IMR-90 (cell line): ENCODE data around the gene MTF2. TPM values are rescaled to one million over a fixed set of nuclear protein-coding genes. Genes with fewer than 3 reads are reported as not detected.

Source experiments
- ATAC-seq: fragments of 200-7000 bp; cut with Tn5 transposase; 2 replicates; pipeline ENCODE4 v1.9.1; 2020; ENCODE audit warnings: low read depth, mild to moderate bottlenecking, moderate library complexity
- BruUV-seq: library from RNA; stranded (reverse); fragments of 400-500 nt; replicated peaks from 2 replicates; lab custom pipeline; 2021; lab: Mats Ljungman, UMichigan
- CTCF ChIA-PET: fragments of 300-600 bp; formaldehyde crosslinking; extraction: SDS; loops from one replicate; lab custom pipeline; 2021; ENCODE audit warnings: antibody characterized with exemption; lab: Yijun Ruan, JAX
- POLR2A ChIA-PET: fragments of 300-600 bp; sonication (Branson Sonifier 250); formaldehyde crosslinking; loops from one replicate; lab custom pipeline; 2022; ENCODE audit warnings: antibody characterized with exemption; ENCODE audit not compliant: unreplicated experiment; lab: Charles Lee
- DNase-seq: peaks from one replicate; pipeline ENCODE4 v3.0.0; 2013
- H2AFZ ChIP-seq: replicated peaks from 2 replicates; pipeline ENCODE3; 2013; ENCODE audit warnings: low read length, mild to moderate bottlenecking; ENCODE audit not compliant: poor library complexity
- H2AK5ac ChIP-seq: 2 replicates; pipeline ENCODE4 v1.6.1; 2013; ENCODE audit warnings: low read depth, low read length, inconsistent platforms
- H2AK9ac ChIP-seq: replicated peaks from 2 replicates; pipeline ENCODE3; 2013; ENCODE audit warnings: mild to moderate bottlenecking, low read depth, low read length, moderate library complexity; ENCODE audit not compliant: poor library complexity
- H2BK120ac ChIP-seq: 2 replicates; pipeline ENCODE4 v1.6.1; 2013; ENCODE audit warnings: low read depth, low read length, inconsistent platforms
- H2BK15ac ChIP-seq: 3 replicates; pipeline ENCODE4 v1.6.1; 2013; ENCODE audit warnings: low read depth, low read length, inconsistent platforms
- H2BK20ac ChIP-seq: 2 replicates; pipeline ENCODE4 v1.6.1; 2013; ENCODE audit warnings: low read depth, mild to moderate bottlenecking, inconsistent platforms, low read length, moderate library complexity
- H2BK5ac ChIP-seq: 2 replicates; pipeline ENCODE4 v1.6.1; 2013; ENCODE audit warnings: mild to moderate bottlenecking, low read depth, low read length, inconsistent platforms; ENCODE audit not compliant: poor library complexity, severe bottlenecking
- H3K14ac ChIP-seq: replicated peaks from 2 replicates; pipeline ENCODE4 v1.6.1; 2013; ENCODE audit warnings: low read depth, low read length, inconsistent platforms
- H3K18ac ChIP-seq: 2 replicates; pipeline ENCODE4 v1.6.1; 2013; ENCODE audit warnings: low read depth, low read length, control low read depth
- H3K23ac ChIP-seq: 2 replicates; pipeline ENCODE4 v1.6.1; 2013; ENCODE audit warnings: low read depth, low read length, inconsistent platforms
- H3K27ac ChIP-seq: 2 replicates; pipeline ENCODE4 v1.5.1; 2013; ENCODE audit warnings: mild to moderate bottlenecking, control low read depth, low read length; ENCODE audit not compliant: insufficient read depth
- H3K27me3 ChIP-seq: 2 replicates; pipeline ENCODE4 v1.6.1; 2013; ENCODE audit warnings: low read length; ENCODE audit not compliant: control insufficient read depth, insufficient read depth
- H3K36me3 ChIP-seq: 2 replicates; pipeline ENCODE4 v1.6.1; 2013; ENCODE audit warnings: low read length, mixed read lengths; ENCODE audit not compliant: control insufficient read depth, insufficient read depth
- H3K4ac ChIP-seq: 2 replicates; pipeline ENCODE4 v1.6.1; 2013; ENCODE audit warnings: low read depth, low read length, inconsistent platforms
- H3K4me1 ChIP-seq: 2 replicates; pipeline ENCODE4 v1.6.1; 2013; ENCODE audit warnings: low read length, mixed read lengths; ENCODE audit not compliant: control insufficient read depth, insufficient read depth
- H3K4me2 ChIP-seq: 2 replicates; pipeline ENCODE4 v1.6.1; 2013; ENCODE audit warnings: low read depth, mild to moderate bottlenecking, control low read depth, low read length, moderate library complexity
- H3K4me3 ChIP-seq: 2 replicates; pipeline ENCODE4 v1.5.1; 2013; ENCODE audit warnings: low read depth, mild to moderate bottlenecking, control low read depth, low read length, moderate library complexity; ENCODE audit not compliant: insufficient read depth
- H3K56ac ChIP-seq: 2 replicates; pipeline ENCODE4 v1.6.1; 2013; ENCODE audit warnings: low read length, inconsistent platforms; ENCODE audit not compliant: insufficient read depth; ENCODE audit errors: extremely low read depth
- H3K79me1 ChIP-seq, 2 experiments: 2 replicates each; pipeline ENCODE4 v1.6.1; 2013; ENCODE audit warnings: low read length in 2 of 2, inconsistent platforms in 1 of 2, low read depth in 1 of 2
- H3K9ac ChIP-seq: 2 replicates; pipeline ENCODE4 v1.6.1; 2013; ENCODE audit warnings: low read depth, low read length, control low read depth
- H3K9me1 ChIP-seq: 2 replicates; pipeline ENCODE4 v1.6.1; 2013; ENCODE audit warnings: low read length, inconsistent platforms; ENCODE audit not compliant: insufficient read depth
- H3K9me3 ChIP-seq: 2 replicates; pipeline ENCODE4 v1.6.1; 2013; ENCODE audit warnings: low read length; ENCODE audit not compliant: control insufficient read depth, insufficient read depth
- H4K20me1 ChIP-seq: 2 replicates; pipeline ENCODE4 v1.6.1; 2013; ENCODE audit warnings: low read length, inconsistent platforms; ENCODE audit not compliant: insufficient read depth
- H4K5ac ChIP-seq: 2 replicates; pipeline ENCODE4 v1.6.1; 2013; ENCODE audit warnings: mild to moderate bottlenecking, low read depth, low read length, control low read depth
- H4K8ac ChIP-seq, 2 experiments: 2 replicates each; pipeline ENCODE4 v1.6.1; 2013; ENCODE audit warnings: low read depth in 2 of 2, low read length in 2 of 2, control low read depth in 1 of 2, inconsistent platforms in 1 of 2
- H4K91ac ChIP-seq: 2 replicates; pipeline ENCODE4 v1.6.1; 2013; ENCODE audit warnings: low read depth, low read length, inconsistent platforms; ENCODE audit not compliant: insufficient read depth
- CTCF ChIP-seq: conservative IDR thresholded peaks from 2 replicates; pipeline ENCODE4 v1.5.1; 2012; ENCODE audit warnings: mild to moderate bottlenecking, low read depth, low read length, improper control_type of control experiment
- POLR2A ChIP-seq: IDR thresholded peaks from 2 replicates; pipeline ENCODE4 v1.6.1; 2012; ENCODE audit warnings: mild to moderate bottlenecking, low read depth, low read length
- WGBS, 2 experiments: methylation state at CpG; one replicate each; pipeline versions ENCODE4 v1.1.5 to v1.1.7; 2013; ENCODE audit warnings: missing lambda C conversion rate in 2 of 2; ENCODE audit not compliant: insufficient read length in 1 of 2; ENCODE audit errors: extremely low coverage in 2 of 2; 5-methylcytosine and 5-hydroxymethylcytosine counted together
- dilution Hi-C: fragments of 300-500 bp; cut with HindIII; formaldehyde crosslinking; loops from one replicate; pipeline ENCODE4 v1.14.3; 2018; ENCODE audit warnings: low sequenced_read_pairs; ENCODE audit not compliant: unreplicated experiment
- in situ Hi-C: fragments of 300-500 bp; cut with MboI; formaldehyde crosslinking; loops from 3 replicates; pipeline ENCODE4 v1.14.3; 2019; ENCODE audit warnings: low sequenced_read_pairs, inconsistent platforms, mixed read lengths
- intact Hi-C: fragments of 100-400 bp; cut with micrococcal nuclease; formaldehyde crosslinking; loops from 2 replicates; pipeline ENCODE4 v1.10.0; 2022
- polyA plus RNA-seq, 3 experiments: library from polyadenylated mRNA; depleted of rRNA; stranded (reverse); fragments of >200 nt; gene quantifications; 2 replicates each; pipeline ENCODE4 v1.2.3, GENCODE V29; 2012; ENCODE audit warnings: low replicate concordance in 1 of 3
- total RNA-seq: library from RNA; depleted of rRNA; stranded (reverse); fragments of >200 nt; gene quantifications from 2 replicates; pipeline ENCODE4 v1.2.3, GENCODE V29; 2012

The MTF2 gene
- total and polyA plus RNA-seq, 2 of the 4 experiments (the other 2 are of a cell fraction): 10.6 to 39.8 TPM

- Histone ChIP-seq H2BK5ac (no peak overlapping the region), H3K4me1 (no peaks in the 10 kb centered on the region), H3K27me3 (no peaks in the 10 kb centered on the region), H4K20me1 (peaks cover 10% of the 10 kb centered on the region; the same call in 1 of the 2 replicates), H3K27ac (no peak overlapping the region), H2BK120ac (no peak overlapping the region), H3K79me1 (peaks cover 23 to 38% of the 10 kb centered on the region in 2 experiments; a peak in 3 of 4 replicates), H3K4me2 (no peak overlapping the region), H3K9me3 (no peaks in the 10 kb centered on the region; the same call in 1 of the 2 replicates), H4K5ac (no peak overlapping the region), H2BK20ac (no peak overlapping the region), H3K36me3 (peaks cover 7% of the 10 kb centered on the region; the same call in 1 of the 2 replicates), H2BK15ac (no peak overlapping the region), H3K9me1 (no peaks in the 10 kb centered on the region), H3K4ac (no peak overlapping the region), H3K9ac (no peak overlapping the region), H3K14ac (no peak overlapping the region), H2AK5ac (no peak overlapping the region), H3K56ac (no peak overlapping the region), H2AFZ (no peak overlapping the region), H2AK9ac (no peak overlapping the region), H3K18ac (no peak overlapping the region), H4K8ac (no peak overlapping the region), H4K91ac (no peak overlapping the region), H3K23ac (no peak overlapping the region), H3K4me3 (no peak overlapping the region)
- dilution Hi-C loops: no loop called here
- ChIA-PET CTCF (no interaction called here), POLR2A (no interaction called here)
- ATAC-seq: no peak
- intact Hi-C loops: no loop called here
- BruUV-seq: no TSS peak
- DNase-seq: no peak
- TF ChIP-seq CTCF (no peak), POLR2A (no peak)
- in situ Hi-C loops: no loop called here
- WGBS, 2 experiments: no CpG with 5 or more reads among the region's 4 CpGs
Observed at GRCh38 chr1:93107395-93107794, 28.3 kb downstream of the MTF2 start.
